HG02588 (cell line): ENCODE measurements around the gene FAM169A.
"Not testable (repeated sequence)": the region's sequence is repeated elsewhere in the genome, so short reads cannot be mapped to it uniquely, and the experiment has no call there.

Experiments used
- ATAC-seq: cut with Tn5 transposase; IDR thresholded peaks from one replicate; pipeline ENCODE4 v1.9.1; 2021; ENCODE audit warnings: mild to moderate bottlenecking, moderate library complexity; ENCODE audit not compliant: unreplicated experiment

Gene FAM169A

DNA sequence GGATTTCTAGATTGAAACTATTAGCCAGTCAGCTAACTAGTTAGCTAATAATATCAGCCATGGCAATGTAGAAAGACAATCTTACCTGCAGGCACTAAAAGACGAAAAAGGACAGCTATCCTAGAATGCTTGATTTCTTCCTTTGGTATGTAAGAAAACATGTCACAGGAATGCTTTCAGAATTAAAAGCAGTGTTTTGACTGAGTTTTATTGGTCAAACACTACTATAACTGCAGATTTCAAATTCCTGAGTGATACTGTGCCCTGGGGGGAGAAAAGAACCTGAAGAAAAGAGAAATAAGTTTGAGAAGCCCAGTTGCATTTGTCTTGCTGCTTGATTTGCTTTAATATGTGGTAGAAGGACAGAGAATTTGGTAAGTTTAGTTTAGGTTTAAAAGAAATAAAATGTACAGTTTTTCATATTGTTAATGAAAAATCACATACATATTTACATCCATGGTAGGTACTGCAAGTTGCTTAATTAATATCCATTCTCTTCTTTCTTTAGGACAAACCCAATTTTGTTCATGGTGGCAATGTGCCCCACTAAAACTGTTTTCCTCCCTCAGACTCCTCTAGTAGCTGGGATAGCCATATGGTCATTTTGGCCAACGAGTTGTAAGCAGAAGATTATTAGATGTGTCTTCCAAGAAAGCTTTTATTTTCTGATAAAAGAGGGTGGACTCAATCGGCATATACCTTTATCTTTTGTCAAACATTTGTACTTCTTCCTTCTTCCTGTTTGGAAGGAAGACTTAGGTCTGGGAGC, 4.3 kb upstream of the FAM169A start:
- ATAC-seq: no peak

DNA sequence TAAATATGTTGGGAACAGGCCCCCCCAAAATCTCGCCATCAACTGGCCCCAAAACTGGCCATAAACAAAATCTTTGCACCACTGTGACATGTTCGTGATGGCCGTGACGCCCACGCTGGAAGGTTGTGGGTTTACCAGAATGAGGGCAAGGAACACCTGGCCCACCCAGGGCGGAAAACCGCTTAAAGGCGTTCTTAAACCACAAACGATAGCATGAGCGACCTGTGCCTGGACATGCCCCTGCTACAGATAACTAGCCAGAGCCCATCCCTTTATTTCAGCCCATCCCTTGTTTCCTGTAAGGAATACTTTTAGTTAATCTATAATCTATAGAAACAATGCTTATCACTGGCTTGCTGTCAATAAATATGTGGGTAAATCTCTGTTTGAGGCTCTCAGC, 3.2 kb upstream of the FAM169A start:
- not testable (repeated sequence) for ATAC-seq

DNA sequence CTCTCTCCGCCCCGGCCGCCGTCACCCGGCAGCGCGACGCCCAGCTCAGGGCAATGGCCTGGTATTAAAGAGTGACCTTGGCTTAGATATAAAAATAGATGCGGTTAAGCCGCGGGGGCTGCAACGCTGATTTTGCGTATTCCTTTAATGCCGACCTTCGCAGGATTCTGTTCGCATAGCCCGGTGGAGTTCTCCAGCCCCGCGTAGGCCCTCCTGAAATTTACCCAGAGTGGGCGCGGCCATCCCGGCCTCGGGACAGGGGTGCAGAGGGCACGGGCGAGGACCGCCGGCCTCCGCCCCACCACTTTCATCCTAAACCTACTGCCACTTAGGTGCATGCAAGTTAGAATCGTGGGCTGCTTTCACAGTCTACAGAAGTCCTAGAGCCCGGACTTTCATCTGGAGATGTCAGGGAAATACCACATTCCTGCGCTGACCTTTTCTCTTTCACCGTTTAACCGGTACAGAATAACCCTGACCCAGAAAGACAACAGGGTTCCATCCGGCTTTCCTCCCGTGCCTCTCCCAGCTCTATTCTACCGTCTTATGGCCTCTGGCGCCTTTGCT, 492 bp upstream of the FAM169A start:
- ATAC-seq: no peak

GRCh38 chr5:74865256-74865803, 857 bp downstream of the FAM169A start:
- no peak for ATAC-seq

DNA sequence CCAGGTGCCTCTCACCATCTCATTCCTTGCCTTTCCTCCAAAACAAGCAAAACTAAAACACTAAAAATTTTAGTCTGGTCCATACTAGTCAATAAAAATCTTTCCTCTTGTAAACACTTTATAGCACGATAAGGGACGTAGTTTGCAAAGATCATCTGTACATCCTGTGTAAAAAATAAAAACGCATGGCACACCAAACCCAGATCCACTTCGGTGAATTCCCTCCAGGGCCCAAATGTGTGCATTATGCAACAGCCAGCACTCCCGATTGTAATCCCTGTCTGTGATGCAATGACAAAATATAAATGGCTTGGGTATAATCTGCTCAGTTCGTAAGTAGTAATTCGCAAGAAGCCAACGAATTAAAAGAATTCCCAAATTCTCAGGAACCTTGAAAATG, 1.4 kb downstream of the FAM169A start:
- no peak for ATAC-seq

DNA sequence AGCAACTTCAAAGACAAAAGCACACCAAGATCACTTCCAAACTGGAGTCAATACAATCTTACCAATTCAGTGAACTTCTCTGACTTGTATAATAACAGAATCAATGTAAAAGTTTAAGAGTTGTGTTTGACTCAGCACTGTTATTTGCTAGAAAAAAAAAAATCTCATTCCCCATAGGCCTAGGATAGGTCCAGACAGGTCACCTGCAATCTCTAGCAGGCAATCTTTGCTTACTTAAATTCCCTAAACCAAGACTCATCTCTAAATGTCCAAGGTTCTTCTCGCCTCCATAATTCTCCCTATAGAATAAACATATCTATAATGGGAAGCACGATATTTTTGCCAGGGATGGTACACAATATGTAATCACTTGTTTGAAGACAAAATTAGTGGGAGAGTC, 2.5 kb downstream of the FAM169A start:
- no peak for ATAC-seq

- no peak for ATAC-seq
These were observed 4.0 kb downstream of the FAM169A start for GRCh38 chr5:74862221-74862620.

- ATAC-seq: not testable (repeated sequence)
These were observed 9.2 kb downstream of the FAM169A start for GRCh38 chr5:74856975-74857374.

DNA sequence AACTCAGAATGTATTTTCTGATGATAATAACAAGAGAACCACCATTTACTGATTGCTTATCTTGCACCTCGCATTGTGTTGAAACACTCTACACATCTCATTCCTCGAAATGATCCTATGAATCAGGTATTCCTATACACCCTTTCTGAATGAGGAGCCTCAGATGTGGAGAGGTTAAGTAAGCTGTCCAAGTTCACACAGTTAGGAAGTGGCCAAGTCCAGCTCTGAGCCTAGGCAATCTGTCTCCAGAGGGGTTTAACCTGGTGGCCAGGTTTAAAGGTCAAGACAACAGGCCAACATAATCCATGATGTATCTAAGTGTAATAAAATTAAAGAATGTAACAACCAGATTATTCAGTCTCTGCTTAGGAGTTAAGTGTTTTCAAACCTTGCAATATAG, 12.9 kb downstream of the FAM169A start:
- no peak for ATAC-seq

DNA sequence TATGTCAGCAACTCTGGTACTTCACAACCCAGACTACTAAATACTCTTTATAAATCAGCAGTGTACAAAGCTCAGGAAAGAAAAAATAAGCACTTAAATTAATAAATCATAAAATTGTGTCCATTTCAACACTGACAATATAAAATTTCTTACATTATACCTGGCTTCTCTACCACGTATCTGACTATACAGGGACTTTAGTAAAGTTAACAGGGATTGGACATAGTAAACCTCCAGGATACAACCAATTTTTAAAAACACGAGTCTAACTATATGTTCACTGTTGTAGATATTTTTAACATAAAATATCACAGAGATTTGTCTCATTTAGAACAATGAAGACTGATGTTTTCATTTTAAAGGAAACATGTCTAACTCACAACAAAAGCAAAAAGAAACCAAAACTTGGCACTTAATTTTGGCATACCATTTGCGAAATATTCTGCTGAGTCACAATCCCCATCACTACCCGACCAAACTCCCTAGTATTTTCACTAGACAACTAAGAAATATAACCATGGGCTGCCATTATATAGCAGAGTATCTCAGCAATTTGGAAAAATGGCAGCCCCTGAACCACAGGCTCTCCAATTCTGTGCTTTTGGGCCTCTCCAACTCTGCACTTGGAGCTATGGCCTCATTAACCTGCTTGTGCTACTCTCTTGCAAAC, 14.4 kb downstream of the FAM169A start:
- ATAC-seq: no peak

DNA sequence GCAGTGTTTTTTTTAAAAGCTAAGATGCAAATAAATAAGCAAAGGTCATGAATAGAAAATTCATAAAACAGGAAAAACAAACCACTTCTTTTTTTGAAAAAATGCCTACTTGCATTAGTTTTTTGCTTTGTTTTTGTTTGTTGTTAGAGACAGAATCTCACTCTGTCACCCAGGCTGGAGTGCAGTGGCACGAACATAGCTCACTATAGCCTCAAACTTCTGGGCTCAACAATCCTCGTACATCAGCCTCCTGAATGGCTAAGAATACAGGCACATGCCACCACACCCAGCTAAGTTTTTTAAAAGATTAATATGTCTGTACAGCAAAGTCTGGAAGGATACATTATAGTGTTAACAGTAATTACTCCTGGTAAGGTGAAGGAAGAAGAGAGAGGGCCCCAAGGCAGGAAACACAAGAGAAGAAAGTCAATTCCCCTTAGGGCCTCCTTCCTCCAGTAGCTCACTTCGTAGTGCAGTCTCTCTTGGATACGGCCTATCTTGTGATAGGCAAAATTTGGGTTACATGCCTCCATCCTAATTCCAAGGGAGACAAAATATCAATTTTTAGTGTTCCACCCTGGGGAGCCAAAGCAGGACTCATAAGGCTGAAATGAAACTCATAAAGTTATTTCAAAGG, 15.3 kb downstream of the FAM169A start:
- no peak for ATAC-seq

DNA sequence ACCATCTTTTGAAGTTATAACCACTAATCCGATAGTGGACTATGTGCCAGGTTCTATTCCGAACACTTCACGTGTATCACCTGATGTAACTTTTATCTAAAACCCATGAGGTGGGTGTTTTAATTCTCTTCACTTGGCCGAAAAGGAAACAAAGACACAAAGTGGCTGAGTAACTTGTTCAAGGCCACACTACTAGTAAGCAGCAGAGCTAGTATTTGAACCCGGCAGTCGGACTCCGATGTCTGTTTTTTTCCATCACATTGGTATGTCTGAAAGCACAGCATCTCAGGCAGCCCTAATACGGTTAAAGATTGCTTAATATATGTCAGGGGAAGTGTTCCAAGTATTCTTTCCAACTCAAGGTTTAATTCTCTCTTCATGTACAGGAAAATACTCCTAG, 16.2 kb downstream of the FAM169A start:
- no peak for ATAC-seq

GRCh38 chr5:74848553-74849025, 17.6 kb downstream of the FAM169A start:
- no peak for ATAC-seq

DNA sequence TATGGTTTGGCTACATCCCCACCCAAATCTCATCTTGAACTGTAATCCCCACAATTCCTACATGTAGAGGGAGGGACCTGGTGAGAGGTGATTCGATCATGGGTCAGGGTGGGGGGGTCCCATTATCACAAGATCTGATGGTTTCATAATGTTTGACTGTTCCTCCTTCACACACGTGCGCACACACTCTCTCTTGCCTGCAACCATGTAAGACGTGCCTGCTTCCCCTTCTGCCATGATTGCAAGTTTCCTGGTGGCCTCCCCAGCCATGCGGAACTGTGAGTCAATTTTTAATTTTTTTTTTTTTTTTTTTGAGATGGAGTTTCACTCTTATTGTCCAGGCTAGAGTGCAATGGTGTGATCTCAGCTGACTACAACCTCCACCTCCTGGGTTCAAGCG, 27.0 kb downstream of the FAM169A start:
- no peak for ATAC-seq

DNA sequence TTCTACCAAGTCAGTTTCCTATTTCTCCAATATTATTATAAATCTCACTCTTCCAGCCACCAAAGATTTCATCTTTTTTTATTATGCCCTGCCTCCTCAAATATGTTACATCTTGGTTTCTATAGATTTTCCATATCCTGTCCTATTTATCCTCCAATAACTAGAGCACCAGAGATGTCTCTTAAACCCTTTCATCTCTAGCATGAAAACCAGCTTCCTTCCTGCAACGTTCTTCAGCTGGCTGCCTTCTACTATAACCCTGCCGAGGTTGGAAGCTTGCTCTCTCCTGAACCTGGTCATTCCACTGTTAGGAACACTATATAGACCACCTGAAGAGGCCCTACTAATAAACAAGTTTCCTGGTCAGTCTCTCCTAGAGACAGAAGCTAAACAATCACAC, 27.9 kb downstream of the FAM169A start:
- no peak for ATAC-seq

DNA sequence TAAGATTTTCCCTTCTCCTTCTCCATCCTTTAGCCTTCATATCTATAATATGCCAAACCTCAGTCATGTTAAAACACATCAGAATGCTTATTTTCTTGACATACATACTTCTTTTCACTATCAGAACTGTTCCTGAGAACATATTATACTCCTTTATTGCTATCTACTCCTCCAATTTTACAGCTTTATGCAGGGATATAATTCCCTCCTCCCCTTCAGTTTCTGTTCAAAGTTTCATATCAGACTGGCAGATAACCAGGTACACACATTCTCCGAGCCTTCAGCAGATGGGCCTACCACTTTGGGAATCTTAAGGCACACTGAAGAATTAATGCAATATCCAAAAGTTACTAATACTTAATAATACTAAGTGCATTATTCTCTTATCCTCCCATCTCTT, 29.1 kb downstream of the FAM169A start:
- ATAC-seq: no peak

- no peak for ATAC-seq
These were observed 32.5 kb downstream of the FAM169A start for GRCh38 chr5:74833537-74834266.

DNA sequence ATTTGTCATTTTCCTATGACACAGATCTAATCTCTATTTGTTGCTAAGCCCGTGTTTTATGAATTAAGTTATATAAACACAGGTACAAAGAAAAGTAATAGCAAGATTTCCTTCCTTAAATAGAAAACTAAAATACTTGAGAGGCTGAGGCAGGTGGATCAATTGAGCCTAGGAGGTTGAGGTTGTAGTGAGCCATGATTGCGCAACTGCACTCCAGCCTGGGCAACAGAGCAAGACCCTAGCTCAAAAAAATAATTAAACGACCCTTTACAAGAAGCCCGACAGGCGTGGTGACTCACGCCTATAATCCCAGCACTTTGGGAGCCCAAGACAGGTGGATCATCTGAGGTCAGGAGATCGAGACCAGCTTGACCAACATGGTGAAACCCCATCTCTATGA, 36.8 kb downstream of the FAM169A start:
- no peak for ATAC-seq

GRCh38 chr5:74822288-74822687, 43.9 kb downstream of the FAM169A start:
- no peak for ATAC-seq

DNA sequence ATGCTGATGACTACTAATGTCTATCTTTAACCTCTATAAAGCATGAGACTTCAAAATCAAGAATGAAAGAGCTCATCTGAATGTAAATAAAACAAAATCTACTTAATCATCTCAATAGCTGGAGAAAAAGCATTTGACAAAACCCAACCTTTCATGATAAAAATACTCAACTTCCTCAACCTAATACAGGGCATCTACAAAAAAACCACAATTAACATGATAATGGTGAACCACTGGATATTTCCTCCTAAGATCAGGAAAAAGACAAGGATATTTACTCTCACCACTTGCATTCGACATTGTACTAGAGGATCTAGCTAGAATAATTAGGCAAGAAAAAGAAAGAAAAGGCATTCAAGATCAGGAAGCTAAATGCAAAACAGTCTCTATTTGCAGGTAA, 49.3 kb downstream of the FAM169A start:
- ATAC-seq: no peak

- ATAC-seq: no peak
These were observed 55.3 kb downstream of the FAM169A start for GRCh38 chr5:74810915-74811314.
